Measurements from ENCODE around the gene MAPK8IP3.

Gene MAPK8IP3

GRCh38 chr16:1784977-1785845 lies 79.2 kb downstream of the MAPK8IP3 start:
- Histone ChIP-seq H3K4me3 (ENCODE audit: low read length) (no peak overlapping the region), H3F3A (ENCODE audit: control insufficient read depth, insufficient read depth) (no peaks in the 10 kb centered on the region), H3K4me1 (ENCODE audit: control insufficient read depth, low read length) (peaks cover 16% of the 10 kb centered on the region), H3K79me2 (ENCODE audit: control insufficient read depth, low read length) (peaks cover 62% of the 10 kb centered on the region), H4K20me1 (ENCODE audit: control insufficient read depth, insufficient read depth, low read depth, low read length) (0 out of 2 replicates have a peak, but pooled peaks cover 5% of the 10 kb centered on the region), H3K36me3 (ENCODE audit: control insufficient read depth, low read length) (peaks cover 22% of the 10 kb centered on the region), H3K27ac (ENCODE audit: low read depth, low read length) (no peak overlapping the region), H3K9me2 (replicated peaks; ENCODE audit: control insufficient read depth, low read length) (no peaks in the 10 kb centered on the region), H3K27me3 (ENCODE audit: control insufficient read depth, low read length) (no peaks in the 10 kb centered on the region), H3K9me3 (ENCODE audit: control insufficient read depth, insufficient read depth, low read length) (no peaks in the 10 kb centered on the region), H3K4me2 (ENCODE audit: low read length) (no peak overlapping the region)
- TF ChIP-seq EZH2phosphoT487 (IDR thresholded peaks at IDR 0.05; ENCODE audit: borderline replicate concordance, low read length) (no peak), CTCF (IDR thresholded peaks at IDR 0.05; ENCODE audit: low read depth, low read length, poor library complexity, severe bottlenecking) (no peak)

- TF ChIP-seq CTCF (IDR thresholded peaks at IDR 0.05; ENCODE audit: low read depth, low read length, poor library complexity, severe bottlenecking) (no peak), EZH2phosphoT487 (IDR thresholded peaks at IDR 0.05; ENCODE audit: borderline replicate concordance, low read length) (no peak)
- no peak overlapping the region for H3K4me2 ChIP-seq (ENCODE audit: low read length)
- H3K36me3 ChIP-seq (ENCODE audit: control insufficient read depth, low read length), result peaks cover 22% of the 10 kb centered on the region
- H3K4me1 ChIP-seq (ENCODE audit: control insufficient read depth, low read length), result peaks cover 16% of the 10 kb centered on the region
- no peak overlapping the region for H3K4me3 ChIP-seq (ENCODE audit: low read length)
- H4K20me1 ChIP-seq (ENCODE audit: control insufficient read depth, insufficient read depth, low read depth, low read length), result 0 out of 2 replicates have a peak, but pooled peaks cover 5% of the 10 kb centered on the region
- H3K9me3 ChIP-seq (ENCODE audit: control insufficient read depth, insufficient read depth, low read length), result no peaks in the 10 kb centered on the region
- no peak overlapping the region for H3K27ac ChIP-seq (ENCODE audit: low read depth, low read length)
- H3K9me2 ChIP-seq (replicated peaks; ENCODE audit: control insufficient read depth, low read length), result no peaks in the 10 kb centered on the region
- H3F3A ChIP-seq (ENCODE audit: control insufficient read depth, insufficient read depth), result no peaks in the 10 kb centered on the region
- H3K79me2 ChIP-seq (ENCODE audit: control insufficient read depth, low read length), result peaks cover 62% of the 10 kb centered on the region
- H3K27me3 ChIP-seq (ENCODE audit: control insufficient read depth, low read length), result no peaks in the 10 kb centered on the region
These were observed 79.8 kb downstream of the MAPK8IP3 start for GRCh38 chr16:1785846-1786170.

GRCh38 chr16:1786242-1787055 lies 80.5 kb downstream of the MAPK8IP3 start:
- no peaks in the 10 kb centered on the region for H3K27me3 ChIP-seq (ENCODE audit: control insufficient read depth, low read length)
- peaks cover 22% of the 10 kb centered on the region for H3K36me3 ChIP-seq (ENCODE audit: control insufficient read depth, low read length)
- H3K9me2 ChIP-seq (replicated peaks; ENCODE audit: control insufficient read depth, low read length), result no peaks in the 10 kb centered on the region
- no peaks in the 10 kb centered on the region for H3K9me3 ChIP-seq (ENCODE audit: control insufficient read depth, insufficient read depth, low read length)
- H3F3A ChIP-seq (ENCODE audit: control insufficient read depth, insufficient read depth), result no peaks in the 10 kb centered on the region
- 0 out of 2 replicates have a peak, but pooled peaks cover 5% of the 10 kb centered on the region for H4K20me1 ChIP-seq (ENCODE audit: control insufficient read depth, insufficient read depth, low read depth, low read length)
- H3K4me3 ChIP-seq (ENCODE audit: low read length), result no peak overlapping the region
- TF ChIP-seq EZH2phosphoT487 (IDR thresholded peaks at IDR 0.05; ENCODE audit: borderline replicate concordance, low read length) (no peak), CTCF (IDR thresholded peaks at IDR 0.05; ENCODE audit: low read depth, low read length, poor library complexity, severe bottlenecking) (no peak)
- H3K79me2 ChIP-seq (ENCODE audit: control insufficient read depth, low read length), result peaks cover 57% of the 10 kb centered on the region
- H3K4me1 ChIP-seq (ENCODE audit: control insufficient read depth, low read length), result peaks cover 10% of the 10 kb centered on the region
- no peak overlapping the region for H3K4me2 ChIP-seq (ENCODE audit: low read length)
- no peak overlapping the region for H3K27ac ChIP-seq (ENCODE audit: low read depth, low read length)

All from DOHH2 (cell line).